ENCODE data around the gene NIPAL3.
"Not testable (repeated sequence)": the region's sequence is repeated elsewhere in the genome, so short reads cannot be mapped to it uniquely, and the experiment has no call there.

The NIPAL3 gene

GRCh38 chr1:24484199-24484598, 68.6 kb downstream of the NIPAL3 start:
- Histone ChIP-seq H3K9ac (no peak overlapping the region), H3K4me2 (peak overlapping the region in 3 of 11 experiments; percentile 20 to 32 (median 29); a peak in 3 of 22 replicates), H3K4me1 (peaks cover 30 to 54% (median 49%) of the 10 kb centered on the region in 10 experiments), H3K4me3 (no peak overlapping the region), H3K27me3 (no peaks in the 10 kb centered on the region), H3K36me3 (no peaks in the 10 kb centered on the region), H3K9me3 (replicated peaks in 1 of 11) (peaks cover 0 to 12% (median 3%) of the 10 kb centered on the region in 11 experiments; a peak in 12 of 22 replicates), H4K20me1 (no peaks in the 10 kb centered on the region), H3K27ac (no peak overlapping the region)
- no peak for TF ChIP-seq Cebpa-rat (IDR thresholded peaks at IDR 0.05)

GRCh38 chr1:24486331-24487065, 70.9 kb downstream of the NIPAL3 start:
- Histone ChIP-seq H3K4me2 (peak overlapping the region; percentile 33 to 74 (median 61)), H3K4me1 (peaks cover 17 to 42% (median 35%) of the 10 kb centered on the region in 10 experiments), H3K9me3 (replicated peaks in 1 of 11) (peaks cover 14 to 30% (median 20%) of the 10 kb centered on the region in 11 experiments), H3K9ac (peak overlapping the region in 2 of 11 experiments; percentile 1 to 16; a peak in 2 of 22 replicates), H3K27ac (peak overlapping the region in 7 of 11 experiments; percentile 5 to 56 (median 48); a peak in 11 of 22 replicates), H4K20me1 (no peaks in the 10 kb centered on the region), H3K36me3 (no peaks in the 10 kb centered on the region), H3K27me3 (no peaks in the 10 kb centered on the region), H3K4me3 (peak overlapping the region in 1 of 10 experiments; percentile 31; a peak in 1 of 20 replicates)
- no peak for TF ChIP-seq Cebpa-rat (IDR thresholded peaks at IDR 0.05)

DNA sequence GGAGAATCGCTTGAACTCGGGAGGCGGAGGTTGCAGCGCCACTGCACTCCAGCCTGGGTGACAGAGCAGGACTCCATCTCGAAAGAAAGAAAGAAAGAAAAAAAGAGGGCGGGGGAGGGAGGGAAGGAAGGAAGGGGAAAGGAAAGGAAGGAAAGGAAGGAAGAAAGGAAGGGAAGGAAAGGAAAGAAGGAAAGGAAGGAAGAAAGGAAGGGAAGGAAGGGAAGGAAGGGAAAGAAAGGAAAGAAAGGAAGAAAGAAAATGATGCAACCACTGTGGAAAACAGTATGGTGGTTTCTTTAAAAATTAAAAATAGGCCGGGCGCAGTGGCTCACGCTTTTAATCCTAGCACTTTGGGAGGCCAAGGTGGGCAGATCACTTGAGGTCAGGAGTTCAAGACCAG, 71.9 kb downstream of the NIPAL3 start:
- Histone ChIP-seq H3K27me3 (no peaks in the 10 kb centered on the region), H3K27ac (no peak overlapping the region), H4K20me1 (no peaks in the 10 kb centered on the region), H3K4me1 (peaks cover 8 to 34% (median 26%) of the 10 kb centered on the region in 10 experiments), H3K9ac (no peak overlapping the region), H3K4me2 (peak overlapping the region in 8 of 11 experiments; percentile 29 to 74 (median 52); a peak in 8 of 22 replicates), H3K36me3 (no peaks in the 10 kb centered on the region), H3K4me3 (no peak overlapping the region), H3K9me3 (replicated peaks in 1 of 11) (peaks cover 14 to 28% (median 20%) of the 10 kb centered on the region in 11 experiments)
- TF ChIP-seq Cebpa-rat (IDR thresholded peaks at IDR 0.05), result no peak

GRCh38 chr1:24488159-24488558, 72.6 kb downstream of the NIPAL3 start:
- H4K20me1 ChIP-seq, H3K27ac ChIP-seq, H3K27me3 ChIP-seq, H3K4me3 ChIP-seq, H3K9ac ChIP-seq, H3K36me3 ChIP-seq: not testable (repeated sequence)
- peaks cover 14 to 24% (median 20%) of the 10 kb centered on the region in 11 experiments for H3K9me3 ChIP-seq (replicated peaks in 1 of 11)
- peak overlapping the region in 1 of 11 experiments; percentile 24; a peak in 2 of 22 replicates for H3K4me2 ChIP-seq
- peaks cover 8 to 34% (median 25%) of the 10 kb centered on the region in 10 experiments for H3K4me1 ChIP-seq

DNA sequence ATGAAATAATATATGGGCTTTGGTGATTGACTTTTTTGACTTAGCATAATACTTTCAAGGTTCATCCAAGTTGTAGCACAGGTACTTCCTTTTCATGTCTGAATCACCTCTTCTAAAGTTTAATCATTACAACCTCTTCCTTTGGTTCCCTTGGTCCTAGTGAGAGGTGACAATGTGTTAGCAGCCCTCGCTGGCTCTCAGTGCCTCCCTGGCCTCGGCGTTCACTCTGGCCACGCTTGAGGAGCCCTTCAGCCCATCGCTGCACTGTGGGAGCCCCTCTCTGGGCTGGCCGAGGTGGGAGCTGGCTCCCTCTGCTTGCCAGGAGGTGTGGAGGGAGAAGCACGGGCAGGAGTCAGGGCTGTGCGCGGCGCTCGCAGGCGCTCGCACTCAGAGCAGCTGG, 74.1 kb downstream of the NIPAL3 start:
- H3K9me3 ChIP-seq (replicated peaks in 1 of 11), result peaks cover 14 to 24% (median 20%) of the 10 kb centered on the region in 11 experiments
- H3K4me3 ChIP-seq, result no peak overlapping the region
- H3K27me3 ChIP-seq, result no peaks in the 10 kb centered on the region
- TF ChIP-seq Cebpa-rat (IDR thresholded peaks at IDR 0.05), result no peak
- no peak overlapping the region for H3K27ac ChIP-seq
- peaks cover 8 to 30% (median 24%) of the 10 kb centered on the region in 10 experiments for H3K4me1 ChIP-seq
- no peak overlapping the region for H3K9ac ChIP-seq
- no peaks in the 10 kb centered on the region for H4K20me1 ChIP-seq
- H3K4me2 ChIP-seq, result no peak overlapping the region
- no peaks in the 10 kb centered on the region for H3K36me3 ChIP-seq

DNA sequence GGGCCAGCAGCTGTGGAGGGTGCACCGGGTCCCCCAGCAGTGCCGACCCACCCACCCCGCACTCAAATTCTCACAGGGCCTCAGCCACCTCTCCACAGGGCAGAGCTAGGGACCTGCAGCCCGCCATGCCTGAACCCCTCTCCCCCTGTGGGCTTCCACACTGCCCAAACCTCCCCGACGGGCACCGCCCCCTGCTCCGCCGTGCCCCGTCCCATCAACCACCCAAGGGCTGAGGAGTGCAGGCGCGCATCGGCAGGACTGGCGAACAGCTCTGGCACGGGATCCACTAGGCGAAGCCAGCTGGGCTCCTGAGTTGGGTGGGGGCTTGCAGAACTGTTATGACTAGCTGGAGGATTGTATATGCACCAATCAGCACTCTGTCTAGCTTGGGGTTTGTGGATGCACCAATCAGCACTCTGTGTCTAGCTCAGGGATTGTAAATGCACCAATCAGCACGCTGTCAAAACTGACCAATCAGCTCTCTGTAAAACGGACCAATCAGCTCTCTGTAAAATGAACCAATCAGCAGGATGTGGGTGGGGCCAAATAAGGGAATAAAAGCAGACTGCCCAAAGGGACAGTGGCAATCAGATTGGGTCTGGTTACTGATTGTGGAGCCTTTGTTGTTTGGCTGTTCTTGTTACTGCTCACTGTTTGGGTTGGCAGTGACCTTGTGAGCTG, 74.6 kb downstream of the NIPAL3 start:
- no peak overlapping the region for H3K4me2 ChIP-seq
- no peak overlapping the region for H3K4me3 ChIP-seq
- H3K27me3 ChIP-seq, result no peaks in the 10 kb centered on the region

GRCh38 chr1:24491577-24492360, 76.2 kb downstream of the NIPAL3 start:
- no peak for TF ChIP-seq Cebpa-rat (IDR thresholded peaks at IDR 0.05)
- Histone ChIP-seq H3K36me3 (no peaks in the 10 kb centered on the region), H3K4me2 (no peak overlapping the region), H3K4me1 (peaks cover 4 to 11% (median 9%) of the 10 kb centered on the region in 10 experiments), H3K27ac (no peak overlapping the region), H3K9ac (no peak overlapping the region), H4K20me1 (no peaks in the 10 kb centered on the region), H3K4me3 (no peak overlapping the region), H3K9me3 (replicated peaks in 1 of 11) (peaks cover 14 to 24% (median 20%) of the 10 kb centered on the region in 11 experiments), H3K27me3 (no peaks in the 10 kb centered on the region)

More for the DNA sequence above, 74.6 kb downstream of the NIPAL3 start:
- no peak for TF ChIP-seq Cebpa-rat (IDR thresholded peaks at IDR 0.05)
- peaks cover 14 to 24% (median 20%) of the 10 kb centered on the region in 11 experiments for H3K9me3 ChIP-seq (replicated peaks in 1 of 11)
- H3K9ac ChIP-seq, result no peak overlapping the region
- no peak overlapping the region for H3K27ac ChIP-seq
- H3K4me1 ChIP-seq, result peaks cover 8 to 25% (median 19%) of the 10 kb centered on the region in 10 experiments
- no peaks in the 10 kb centered on the region for H3K36me3 ChIP-seq
- H4K20me1 ChIP-seq, result no peaks in the 10 kb centered on the region

DNA sequence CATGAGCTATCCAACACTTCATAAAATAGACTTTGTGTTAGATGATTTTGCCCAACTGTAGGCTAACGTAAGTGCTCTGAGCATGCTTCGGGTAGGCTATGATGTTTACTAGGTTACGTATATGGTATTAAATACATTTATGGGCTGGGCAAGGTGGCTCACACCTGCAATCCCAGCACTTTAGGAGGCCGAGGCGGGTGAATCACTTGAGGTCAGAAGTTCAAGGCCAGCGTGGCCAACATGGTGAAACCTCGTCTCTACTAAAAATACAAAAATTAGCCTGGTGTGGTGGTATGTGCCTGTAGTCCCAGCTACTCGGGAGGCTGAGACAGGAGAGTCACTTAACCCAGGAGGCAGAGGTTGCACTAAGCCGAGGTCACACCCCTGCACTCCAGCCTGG, 77.3 kb downstream of the NIPAL3 start:
- H3K4me1 ChIP-seq, H3K27ac ChIP-seq, H3K9ac ChIP-seq, H3K4me2 ChIP-seq, H4K20me1 ChIP-seq, H3K27me3 ChIP-seq, H3K36me3 ChIP-seq, H3K4me3 ChIP-seq: not testable (repeated sequence)
- peaks cover 14 to 24% (median 20%) of the 10 kb centered on the region in 11 experiments for H3K9me3 ChIP-seq (replicated peaks in 1 of 11)

DNA sequence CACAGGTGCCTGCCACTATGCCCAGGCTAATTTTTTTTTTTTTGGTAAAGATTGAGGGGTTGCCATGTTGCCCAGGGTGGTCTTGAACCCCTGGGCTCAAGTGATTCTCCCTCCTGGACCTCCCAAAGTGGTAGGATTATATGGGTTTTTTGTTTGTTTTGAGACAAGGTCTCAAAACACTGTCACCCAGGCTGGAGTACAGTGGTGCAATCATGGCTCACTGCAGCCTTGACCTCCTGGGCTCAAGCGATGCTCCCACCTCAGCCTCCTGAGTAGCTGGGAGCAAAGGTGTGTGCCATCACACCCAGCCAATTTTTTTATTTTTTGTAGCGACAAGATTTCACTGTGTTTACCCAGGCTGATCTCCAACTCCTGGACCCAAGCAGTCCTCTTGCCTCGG, 78.2 kb downstream of the NIPAL3 start:
- Histone ChIP-seq H3K9ac (no peak overlapping the region), H4K20me1 (no peaks in the 10 kb centered on the region), H3K9me3 (replicated peaks in 1 of 11) (peaks cover 14 to 22% (median 20%) of the 10 kb centered on the region in 11 experiments), H3K4me2 (no peak overlapping the region), H3K4me1 (no peaks in the 10 kb centered on the region), H3K27me3 (no peaks in the 10 kb centered on the region), H3K27ac (no peak overlapping the region), H3K4me3 (no peak overlapping the region), H3K36me3 (no peaks in the 10 kb centered on the region)
- TF ChIP-seq Cebpa-rat (IDR thresholded peaks at IDR 0.05), result no peak

Data from BLaER1 treated with 17β-estradiol and CSF1 and Interleukin-3, amounts not matched to agents 10 nM and 100 nM (cell line).